Fibroblast of pulmonary artery (primary cell): Measurements from ENCODE around the gene TRMT44.

Source experiments
- DNase-seq: peaks from one replicate; pipeline ENCODE4 v3.0.0-alpha.2; 2010; ENCODE audit warnings: low read depth
- H3K4me3 ChIP-seq: replicated peaks from 2 replicates; pipeline ENCODE4 v1.5.1; 2011; ENCODE audit warnings: low read depth, mild to moderate bottlenecking, control low read depth, low read length, moderate library complexity
- CTCF ChIP-seq: IDR thresholded peaks from 2 replicates; pipeline ENCODE4 v1.5.1; 2011; ENCODE audit warnings: mild to moderate bottlenecking, control low read depth, low read length, inconsistent platforms; ENCODE audit errors: missing control alignments

TRMT44 gene

GRCh38 chr4:8422786-8423185 is 17.8 kb upstream of the TRMT44 start:
- DNase-seq, result no peak
- TF ChIP-seq CTCF, result no peak

DNA sequence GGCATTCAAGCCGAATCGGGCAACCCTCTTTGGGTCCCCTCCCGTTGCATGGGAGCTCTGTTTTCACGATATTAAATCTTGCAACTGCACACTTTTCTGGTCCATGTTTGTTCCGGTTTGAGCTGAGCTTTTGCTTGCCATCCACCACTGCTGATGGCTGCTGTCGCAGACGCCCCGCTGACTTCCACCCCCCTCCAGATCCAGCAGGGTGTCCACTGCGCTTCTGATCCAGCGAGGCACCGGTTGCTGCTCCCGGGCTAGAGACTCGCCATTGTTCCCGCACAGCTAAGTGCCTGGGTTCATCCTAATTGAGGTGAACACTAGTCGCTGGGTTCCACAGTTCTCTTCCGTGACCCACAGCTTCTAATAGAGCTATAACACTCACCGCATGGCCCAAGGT is 13.3 kb upstream of the TRMT44 start:
- no peak for TF ChIP-seq CTCF
- peak overlapping the region; percentile 73 for H3K4me3 ChIP-seq
- no peak for DNase-seq

More at GRCh38 chr4:8422786-8423185, 17.8 kb upstream of the TRMT44 start:
- H3K4me3 ChIP-seq, result no peak overlapping the region

DNA sequence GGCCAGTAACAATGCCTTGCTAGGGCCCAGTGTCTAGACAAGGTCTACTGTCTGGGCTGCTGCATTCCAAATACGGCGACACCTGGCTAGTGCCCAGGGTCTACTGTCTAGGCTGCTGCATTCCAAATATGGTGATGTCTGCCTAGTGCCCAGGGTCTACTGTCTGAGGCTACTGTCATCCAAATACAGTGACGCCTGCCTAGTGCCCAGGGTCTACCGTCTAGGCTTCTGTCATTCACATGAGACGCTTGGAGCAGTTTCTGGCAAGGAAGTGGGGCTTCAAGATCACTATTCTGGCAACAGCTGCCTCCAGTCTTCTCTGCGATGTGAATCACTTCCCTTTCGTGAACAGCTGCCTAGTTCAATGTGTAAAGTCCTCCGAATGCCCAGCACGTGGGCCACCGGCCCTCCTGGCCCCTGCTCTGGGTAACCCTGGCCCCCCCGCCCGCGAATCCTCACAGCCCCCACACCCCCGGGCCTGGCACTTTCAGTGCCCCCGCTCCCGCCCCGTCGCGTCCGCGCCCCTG is 12.8 kb upstream of the TRMT44 start:
- DNase-seq, result peak; percentile 86
- TF ChIP-seq CTCF, result no peak

DNA sequence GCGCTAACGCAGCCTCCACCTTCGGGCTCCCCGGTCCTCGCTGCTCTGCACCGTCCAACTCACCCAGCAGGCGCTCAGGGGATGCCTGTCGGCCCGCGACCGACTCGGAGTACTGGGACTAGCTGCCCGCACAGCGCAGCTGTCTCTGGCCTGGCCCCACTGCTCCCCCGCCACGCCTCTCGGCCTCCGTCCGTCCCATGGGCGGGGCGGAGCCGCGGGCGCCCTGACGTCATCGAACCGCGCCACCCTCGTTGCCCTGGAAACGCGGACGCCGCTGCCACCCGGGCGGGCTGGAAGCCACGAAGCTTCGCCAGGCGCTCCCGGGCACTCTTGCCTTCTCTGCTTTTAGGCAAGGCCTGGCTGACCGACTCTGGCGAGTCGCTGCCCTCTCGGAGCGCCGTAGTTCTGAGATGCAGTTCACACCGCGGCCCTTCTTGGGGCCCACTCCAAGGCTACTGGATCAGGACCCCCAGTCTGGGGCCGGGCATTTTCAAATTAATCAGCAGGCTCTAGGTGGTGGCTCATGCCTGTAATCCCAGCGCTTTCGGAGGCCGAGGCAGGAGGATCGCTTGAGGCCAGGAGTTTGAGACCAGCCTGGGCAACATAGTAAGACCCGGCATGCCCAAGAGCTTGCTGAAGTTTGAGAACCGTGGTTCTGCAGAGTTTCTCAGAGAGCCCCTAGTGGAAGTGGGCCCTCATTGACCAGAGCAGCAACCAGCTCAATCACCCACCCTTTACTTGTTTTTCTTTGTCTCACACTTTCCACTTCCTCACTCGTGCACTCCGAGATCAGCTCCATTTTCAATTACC is 12.1 kb upstream of the TRMT44 start:
- peak; percentile 57 for TF ChIP-seq CTCF
- H3K4me3 ChIP-seq, result peak overlapping the region; percentile 73
- peak; percentile 85 for DNase-seq

More for the DNA sequence above, 12.8 kb upstream of the TRMT44 start:
- H3K4me3 ChIP-seq, result peak overlapping the region; percentile 73

DNA sequence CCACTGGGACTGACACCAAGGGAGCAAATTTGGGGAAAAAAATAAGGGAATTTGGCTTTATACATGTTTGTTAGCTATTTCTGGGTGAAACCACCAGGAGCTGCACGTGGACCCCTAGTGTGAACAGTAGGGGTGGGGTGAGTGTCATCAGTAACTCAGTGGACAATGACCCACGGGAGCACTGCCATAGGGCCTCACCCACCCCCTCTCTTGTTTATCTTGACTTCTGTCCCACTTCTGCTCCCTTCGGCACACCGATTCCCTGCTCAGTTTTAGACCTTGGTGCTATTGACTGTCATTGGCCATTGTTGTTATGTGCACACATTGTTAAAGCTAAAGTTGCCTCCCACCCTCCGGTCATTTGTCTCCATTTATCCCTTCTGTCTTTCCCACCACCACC is 9.0 kb upstream of the TRMT44 start:
- TF ChIP-seq CTCF, result no peak

GRCh38 chr4:8433136-8433535 is 7.4 kb upstream of the TRMT44 start:
- no peak overlapping the region for H3K4me3 ChIP-seq
- no peak for TF ChIP-seq CTCF
- no peak for DNase-seq

More for the DNA sequence above, 9.0 kb upstream of the TRMT44 start:
- DNase-seq, result no peak
- H3K4me3 ChIP-seq, result no peak overlapping the region
